Measurements from ENCODE around the gene ERBB4.
"Not testable (repeated sequence)": the region's sequence is repeated elsewhere in the genome, so short reads cannot be mapped to it uniquely, and the experiment has no call there.

The ERBB4 gene

DNA sequence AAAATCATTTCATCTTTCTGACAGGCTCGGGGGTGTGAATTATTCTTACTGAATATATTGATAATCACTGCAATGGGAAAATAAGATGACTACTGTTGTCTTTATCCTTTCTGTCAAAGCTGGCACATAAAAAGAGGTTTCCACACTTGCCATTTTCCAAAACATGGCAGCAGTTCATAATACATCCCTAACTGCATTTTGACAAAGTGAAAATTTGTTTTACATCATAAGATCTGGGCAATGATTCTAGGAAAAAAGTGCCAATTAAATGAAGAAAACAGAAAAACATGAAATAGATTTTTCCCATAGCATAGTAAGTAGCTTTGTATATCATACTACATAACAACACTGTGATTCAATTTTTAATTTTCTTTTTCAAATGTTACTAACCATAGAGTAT lies 65.4 kb downstream of the ERBB4 start:
- no peak for DNase-seq (ENCODE audit: low read depth)
- TF ChIP-seq CTCF (conservative IDR thresholded peaks at IDR 0.05; ENCODE audit: low read length): no peak

DNA sequence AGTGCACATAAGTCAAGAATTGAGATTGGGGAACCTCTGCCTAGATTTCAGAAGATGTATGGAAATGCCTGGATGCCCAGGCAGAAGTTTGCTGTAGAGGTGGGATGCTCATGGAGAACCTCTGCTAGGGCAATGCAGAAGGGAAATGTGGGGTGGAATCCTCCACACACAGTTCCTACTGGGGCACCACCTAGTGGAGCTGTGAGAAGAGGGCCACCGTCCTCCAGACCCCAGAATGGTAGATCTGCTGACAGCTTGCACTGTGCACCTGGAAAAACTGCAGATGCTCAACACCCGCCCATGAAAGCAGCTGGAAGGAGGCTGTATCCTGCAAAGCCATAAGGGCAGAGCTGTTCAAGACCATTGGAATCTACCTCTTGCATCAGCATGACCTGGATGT lies 71.1 kb downstream of the ERBB4 start:
- H3K4me3 ChIP-seq (ENCODE audit: low read length); DNase-seq (ENCODE audit: low read depth): not testable (repeated sequence)

More for the DNA sequence above, 65.4 kb downstream of the ERBB4 start:
- H3K4me3 ChIP-seq (ENCODE audit: low read length): no peak overlapping the region

DNA sequence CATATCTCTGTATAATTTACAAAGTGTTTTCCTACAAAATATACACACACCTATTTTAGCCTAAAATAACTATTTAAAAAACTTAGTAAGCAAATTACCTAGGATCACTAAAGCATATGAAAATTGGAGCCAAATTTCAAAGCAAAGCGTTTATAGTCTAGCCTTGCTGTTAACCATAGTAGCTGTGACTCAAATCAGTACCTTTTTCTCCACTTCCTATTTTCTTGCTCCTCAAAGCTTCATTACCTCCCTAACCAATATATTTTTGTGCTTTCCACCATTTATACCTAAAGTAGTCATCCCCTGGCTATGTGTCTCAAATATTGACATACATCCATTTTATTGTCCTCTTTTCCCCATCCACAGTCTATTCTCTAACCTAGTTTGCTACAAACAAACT lies 73.1 kb downstream of the ERBB4 start:
- H3K4me3 ChIP-seq (ENCODE audit: low read length): no peak overlapping the region
- TF ChIP-seq CTCF (conservative IDR thresholded peaks at IDR 0.05; ENCODE audit: low read length): no peak
- no peak for DNase-seq (ENCODE audit: low read depth)

GRCh38 chr2:212461708-212462107 lies 76.9 kb downstream of the ERBB4 start:
- H3K4me3 ChIP-seq (ENCODE audit: low read length); DNase-seq (ENCODE audit: low read depth): not testable (repeated sequence)

- H3K4me3 ChIP-seq (ENCODE audit: low read length): no peak overlapping the region
- TF ChIP-seq CTCF (conservative IDR thresholded peaks at IDR 0.05; ENCODE audit: low read length): no peak
- DNase-seq (ENCODE audit: low read depth): no peak
Measured at GRCh38 chr2:212454149-212454548, 84.5 kb downstream of the ERBB4 start.

DNA sequence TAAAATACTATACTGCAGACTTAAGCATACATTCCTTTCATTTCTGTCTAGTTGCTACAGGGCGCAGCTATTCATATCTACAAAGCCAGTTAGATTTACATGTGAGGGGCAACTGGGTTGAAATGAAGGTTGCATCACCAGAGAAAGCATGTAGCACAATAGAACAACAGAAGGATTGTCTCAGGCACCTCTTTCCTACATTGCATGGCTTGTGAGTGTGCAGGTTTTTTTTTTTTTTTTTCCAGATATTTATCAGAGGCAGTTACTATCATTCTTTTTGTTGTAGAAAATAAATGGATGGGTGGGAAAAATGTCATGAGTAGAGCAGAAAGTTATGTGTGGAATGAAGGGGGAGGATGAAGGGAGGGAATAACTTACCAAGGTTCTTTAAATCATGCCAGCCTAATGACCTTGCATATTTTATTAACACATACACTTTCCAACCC lies 86.8 kb downstream of the ERBB4 start:
- DNase-seq (ENCODE audit: low read depth): peak; percentile 83
- H3K4me3 ChIP-seq (ENCODE audit: low read length): no peak overlapping the region
- TF ChIP-seq CTCF (conservative IDR thresholded peaks at IDR 0.05; ENCODE audit: low read length): no peak

DNA sequence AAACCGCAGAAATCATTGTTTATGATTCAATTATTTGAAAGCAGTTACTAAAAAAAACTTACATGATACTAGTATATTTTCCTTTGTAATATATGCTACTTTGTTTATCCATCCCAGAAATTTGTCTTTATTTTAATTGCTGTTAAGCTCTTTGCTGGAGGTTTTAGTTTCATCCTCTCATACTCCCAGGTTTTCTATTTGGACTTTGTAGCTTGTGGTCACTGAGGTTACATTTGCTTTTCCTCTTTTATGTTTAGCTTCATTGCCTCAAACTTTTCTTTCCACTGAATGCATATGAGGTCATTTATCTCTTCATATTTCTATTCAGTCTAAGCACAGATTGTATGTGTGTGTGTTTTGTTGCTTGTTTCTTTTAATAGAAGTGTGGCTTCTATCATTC lies 89.9 kb downstream of the ERBB4 start:
- no peak for TF ChIP-seq CTCF (conservative IDR thresholded peaks at IDR 0.05; ENCODE audit: low read length)
- no peak overlapping the region for H3K4me3 ChIP-seq (ENCODE audit: low read length)
- DNase-seq (ENCODE audit: low read depth): peak; percentile 2

DNA sequence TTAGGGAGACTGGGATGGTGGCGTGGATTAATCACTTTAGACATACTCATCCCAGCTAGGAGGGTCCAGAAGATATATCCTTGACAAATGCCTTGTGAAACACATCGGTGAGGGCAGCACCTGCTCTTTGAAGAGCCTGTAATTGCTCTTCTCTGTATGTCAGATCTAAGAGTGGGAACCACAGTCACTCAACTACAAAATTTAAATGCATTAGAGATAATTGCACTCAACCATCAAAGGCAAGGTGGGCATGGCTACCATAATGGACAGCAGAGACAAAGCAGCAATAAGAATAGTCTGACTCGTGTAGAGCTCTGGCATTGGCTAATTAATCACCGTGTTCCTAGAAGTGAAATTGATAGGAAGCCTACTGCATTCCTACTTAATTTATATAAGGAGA lies 96.8 kb downstream of the ERBB4 start:
- no peak overlapping the region for H3K4me3 ChIP-seq (ENCODE audit: low read length)
- no peak for DNase-seq (ENCODE audit: low read depth)
- TF ChIP-seq CTCF (conservative IDR thresholded peaks at IDR 0.05; ENCODE audit: low read length): no peak
